NCI-H2227 treated with DMSO at 0.1 percent for 48 hours (cell line): ENCODE results near the gene ZBTB7B.
A peak's percentile ranks its signal among the peaks of the same experiment; 100 is the strongest.

ENCODE experiments used
- DNase-seq: peaks from one replicate; lab custom pipeline; 2025; lab: John Stamatoyannopoulos, UW

ZBTB7B gene

GRCh38 chr1:155003766-155004351, 1.3 kb downstream of the ZBTB7B start:
- DNase-seq: no peak

GRCh38 chr1:155004352-155005075, 1.9 kb downstream of the ZBTB7B start:
- no peak for DNase-seq

- no peak for DNase-seq
Observed at GRCh38 chr1:155005076-155006011, 2.7 kb downstream of the ZBTB7B start.

GRCh38 chr1:155006601-155007101, 4.0 kb downstream of the ZBTB7B start:
- DNase-seq: peak; percentile 33

- DNase-seq: no peak
Observed at GRCh38 chr1:155007251-155007828, 4.7 kb downstream of the ZBTB7B start.

- no peak for DNase-seq
Observed at GRCh38 chr1:155008015-155008941, 5.7 kb downstream of the ZBTB7B start.

GRCh38 chr1:155009221-155009711, 6.7 kb downstream of the ZBTB7B start:
- DNase-seq: no peak

GRCh38 chr1:155009742-155010141, 7.1 kb downstream of the ZBTB7B start:
- no peak for DNase-seq

GRCh38 chr1:155010211-155010918, 7.8 kb downstream of the ZBTB7B start:
- DNase-seq: no peak

GRCh38 chr1:155011004-155011416, 8.4 kb downstream of the ZBTB7B start:
- DNase-seq: no peak

- no peak for DNase-seq
Observed at GRCh38 chr1:155011437-155012025, 8.9 kb downstream of the ZBTB7B start.

GRCh38 chr1:155012026-155012546, 9.5 kb downstream of the ZBTB7B start:
- DNase-seq: peak; percentile 90

GRCh38 chr1:155012776-155013602, 10.4 kb downstream of the ZBTB7B start:
- no peak for DNase-seq

GRCh38 chr1:155013632-155014031, 11.0 kb downstream of the ZBTB7B start:
- no peak for DNase-seq

GRCh38 chr1:155014709-155015508, 12.3 kb downstream of the ZBTB7B start:
- DNase-seq: no peak

GRCh38 chr1:155015527-155016230, 13.1 kb downstream of the ZBTB7B start:
- DNase-seq: no peak

GRCh38 chr1:155016231-155016831, 13.7 kb downstream of the ZBTB7B start:
- DNase-seq: no peak
